H1 (cell line): ENCODE results near the gene PAX5. TPM values are rescaled to one million over a fixed set of nuclear protein-coding genes. Genes with fewer than 3 reads are reported as not detected.
A peak's percentile ranks its signal among the peaks of the same experiment; 100 is the strongest.

Experiments
- ASH2L ChIP-seq: fragments of 200-600, 300-600 bp; sonication (generic); IDR thresholded peaks from one replicate; pipeline ENCODE4 v1.7.1; 2017; ENCODE audit warnings: low read length
- TBP ChIP-seq: IDR thresholded peaks from 2 replicates; pipeline ENCODE4 v1.6.1; 2011; ENCODE audit warnings: low read depth, low read length, improper control_type of control experiment
- polyA plus RNA-seq, 7 experiments: library from polyadenylated mRNA; depleted of rRNA in 3 of 7; stranded (reverse) in 5 of 7; unstranded in 2 of 7; fragments of >200 nt in 5 of 7; fragments of 200-250 nt in 2 of 7; gene quantifications; 1 replicate in 5 of 7; 2 replicates in 1 of 7; 4 replicates in 1 of 7; pipeline versions ENCODE4 v1.2.1 to v1.2.3, GENCODE V29; 2011 to 2013; ENCODE audit warnings: missing spikeins in 2 of 7, mixed read lengths in 2 of 7
- total RNA-seq: library from RNA; stranded (reverse); fragmentation: NEBNext Ultra II Directional; extraction: Animal tissue kit (Norgen Biotek cat#: 25700); gene quantifications from 2 replicates; pipeline ENCODE4 v1.2.1, GENCODE V29; 2021
- TF ChIP-seq, protein P1 (sequence below): IDR thresholded peaks from 2 replicates; pipeline ENCODE4 v1.6.1; 2012; ENCODE audit warnings: inconsistent platforms

The PAX5 gene
- total and polyA plus RNA-seq, 2 of the 8 experiments (the other 6 are each of a cell fraction or from before 2014, with no cell fraction given) = 0.29 to 0.43 TPM

DNA sequence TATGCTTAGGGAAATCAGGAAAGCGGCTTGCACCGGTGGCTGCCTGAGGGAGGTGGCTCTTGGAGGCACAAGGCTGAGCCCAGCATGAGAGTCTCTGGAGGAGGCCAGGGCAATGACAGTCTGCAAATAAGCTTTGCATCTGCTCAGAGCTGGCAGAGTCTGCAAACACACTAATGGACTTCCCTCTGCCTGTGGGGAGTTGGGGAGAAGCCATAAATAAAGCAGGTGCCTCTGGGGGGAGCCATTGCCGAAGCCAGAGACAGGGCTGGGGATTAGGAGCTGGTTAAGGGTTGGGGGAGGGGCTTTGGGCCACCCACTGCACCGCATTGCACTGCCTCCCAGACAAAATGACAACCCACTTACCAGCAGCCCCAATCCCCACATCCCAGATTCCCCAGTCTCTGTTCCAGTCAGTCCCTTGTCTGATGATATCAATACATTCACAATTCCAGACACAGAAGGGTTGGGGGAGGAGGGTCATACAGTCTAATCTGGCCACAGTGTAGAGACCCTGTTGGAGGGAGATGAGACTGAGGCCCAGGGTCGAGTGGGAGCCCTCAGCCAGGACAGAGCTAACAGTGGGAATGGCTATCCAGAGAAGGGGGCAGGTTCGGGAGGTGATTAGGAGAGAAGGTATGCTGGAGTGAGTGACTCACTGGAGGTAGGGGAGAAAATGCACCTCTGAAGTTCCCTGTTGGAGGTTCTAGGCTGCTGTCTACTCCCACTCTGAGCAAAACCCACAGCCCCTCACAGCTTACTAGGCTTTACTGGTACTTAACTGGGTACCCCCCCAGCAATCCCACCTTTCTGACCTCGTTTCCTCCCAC is 53.7 kb downstream of the PAX5 start (continued):
- TF ChIP-seq, protein P1, sequence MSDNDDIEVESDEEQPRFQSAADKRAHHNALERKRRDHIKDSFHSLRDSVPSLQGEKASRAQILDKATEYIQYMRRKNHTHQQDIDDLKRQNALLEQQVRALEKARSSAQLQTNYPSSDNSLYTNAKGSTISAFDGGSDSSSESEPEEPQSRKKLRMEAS = 0 out of 2 replicates have a peak, but pooled peaks have one; percentile 14
- peak; percentile 47 for TF ChIP-seq ASH2L
- TF ChIP-seq TBP = peak; percentile 28; the same call in 1 of the 2 replicates
